ENCODE measurements around the gene ABR. TPM values are rescaled to one million over a fixed set of nuclear protein-coding genes. Genes with fewer than 3 reads are reported as not detected.

Gene ABR
- polyA plus RNA-seq, 3 donors = 19.8 to 160 (median 26.0) TPM

DNA sequence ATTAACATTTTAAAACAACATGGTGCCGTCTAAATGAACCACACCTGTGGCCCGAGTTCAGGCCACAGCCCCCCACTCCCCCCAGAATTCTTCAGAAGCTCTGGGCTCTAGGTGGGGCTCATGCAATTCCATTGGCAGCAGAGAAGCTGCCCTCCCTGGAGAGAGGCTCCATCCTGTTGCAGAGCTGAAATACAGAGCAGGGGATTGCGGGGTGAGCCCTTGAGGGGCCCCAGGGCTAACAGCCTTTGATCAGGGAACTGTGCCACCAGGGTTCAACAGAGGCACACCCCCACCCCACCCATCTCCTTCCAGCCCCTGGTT, 69.3 kb downstream of the ABR start:
- H3K36me3 ChIP-seq (replicated peaks in 1 of 2; ENCODE audit: control insufficient read depth in 1 of 2, insufficient read depth in 2 of 2, low read length in 2 of 2) = peaks cover 4 to 5% of the 10 kb centered on the region in 2 donors
- DNase-seq = no peak
- H3K36me3 Mint-ChIP-seq = peaks cover 17 to 21% of the 10 kb centered on the region in 2 donors
- TF ChIP-seq, protein P1, sequence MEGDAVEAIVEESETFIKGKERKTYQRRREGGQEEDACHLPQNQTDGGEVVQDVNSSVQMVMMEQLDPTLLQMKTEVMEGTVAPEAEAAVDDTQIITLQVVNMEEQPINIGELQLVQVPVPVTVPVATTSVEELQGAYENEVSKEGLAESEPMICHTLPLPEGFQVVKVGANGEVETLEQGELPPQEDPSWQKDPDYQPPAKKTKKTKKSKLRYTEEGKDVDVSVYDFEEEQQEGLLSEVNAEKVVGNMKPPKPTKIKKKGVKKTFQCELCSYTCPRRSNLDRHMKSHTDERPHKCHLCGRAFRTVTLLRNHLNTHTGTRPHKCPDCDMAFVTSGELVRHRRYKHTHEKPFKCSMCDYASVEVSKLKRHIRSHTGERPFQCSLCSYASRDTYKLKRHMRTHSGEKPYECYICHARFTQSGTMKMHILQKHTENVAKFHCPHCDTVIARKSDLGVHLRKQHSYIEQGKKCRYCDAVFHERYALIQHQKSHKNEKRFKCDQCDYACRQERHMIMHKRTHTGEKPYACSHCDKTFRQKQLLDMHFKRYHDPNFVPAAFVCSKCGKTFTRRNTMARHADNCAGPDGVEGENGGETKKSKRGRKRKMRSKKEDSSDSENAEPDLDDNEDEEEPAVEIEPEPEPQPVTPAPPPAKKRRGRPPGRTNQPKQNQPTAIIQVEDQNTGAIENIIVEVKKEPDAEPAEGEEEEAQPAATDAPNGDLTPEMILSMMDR (IDR thresholded peaks at IDR 0.05) = no peak
- H3K9ac ChIP-seq (ENCODE audit: insufficient read depth, low read length, poor library complexity, severe bottlenecking) = peak overlapping the region; percentile 82
- peak overlapping the region in 1 of 3 experiments; percentile 89 for H3K4me3 ChIP-seq (replicated peaks in 1 of 3; ENCODE audit: low read depth in 2 of 3, low read length in 3 of 3)
- peak overlapping the region; percentile 95 to 99 (median 98) for H3K27ac Mint-ChIP-seq
- no peaks in the 10 kb centered on the region for H3K27me3 ChIP-seq (ENCODE audit: control insufficient read depth in 2 of 2, insufficient read depth in 2 of 2, low read length in 2 of 2)
- H3K27me3 Mint-ChIP-seq (ENCODE audit: low read depth in 3 of 3) = peaks cover 0 to 7% (median 0%) of the 10 kb centered on the region in 3 donors
- 93% methylated on average over 2 of the region's 3 CpGs for WGBS (ENCODE audit: insufficient coverage)
- H2AFZ ChIP-seq (ENCODE audit: insufficient read depth, low read depth, low read length, poor library complexity, severe bottlenecking) = no peak overlapping the region
- peaks cover 73 to 89% of the 10 kb centered on the region in 2 donors for H3K4me1 ChIP-seq (ENCODE audit: control insufficient read depth in 1 of 2, insufficient read depth in 2 of 2, low read length in 2 of 2)
- H3K4me3 Mint-ChIP-seq = peak overlapping the region; percentile 67 to 85
- H4K20me1 ChIP-seq (ENCODE audit: insufficient read depth, low read length) = peaks cover 28% of the 10 kb centered on the region
- H3K4me2 ChIP-seq (replicated peaks; ENCODE audit: extremely low read depth, low read length, poor library complexity, severe bottlenecking) = peak overlapping the region; percentile 80
- intact Hi-C loops (cut with micrococcal nuclease) = loop anchor here in 1 of 2 donors (1.0 kb wide), 1 partner anchor 15 kb away; no protein-coding TSS in a partner anchor
- peaks cover 89% of the 10 kb centered on the region for H3K79me2 ChIP-seq (ENCODE audit: insufficient read depth, low read length)
- no peaks in the 10 kb centered on the region for H3K9me3 ChIP-seq (replicated peaks in 1 of 2; ENCODE audit: control insufficient read depth in 1 of 2, insufficient read depth in 1 of 2, low read length in 2 of 2)
- peak overlapping the region; percentile 93 to 98 for H3K27ac ChIP-seq (ENCODE audit: low read depth in 1 of 2, low read length in 2 of 2)
- no peaks in the 10 kb centered on the region for H3K9me3 Mint-ChIP-seq
- H3K4me1 Mint-ChIP-seq = peaks cover 83% of the 10 kb centered on the region

DNA sequence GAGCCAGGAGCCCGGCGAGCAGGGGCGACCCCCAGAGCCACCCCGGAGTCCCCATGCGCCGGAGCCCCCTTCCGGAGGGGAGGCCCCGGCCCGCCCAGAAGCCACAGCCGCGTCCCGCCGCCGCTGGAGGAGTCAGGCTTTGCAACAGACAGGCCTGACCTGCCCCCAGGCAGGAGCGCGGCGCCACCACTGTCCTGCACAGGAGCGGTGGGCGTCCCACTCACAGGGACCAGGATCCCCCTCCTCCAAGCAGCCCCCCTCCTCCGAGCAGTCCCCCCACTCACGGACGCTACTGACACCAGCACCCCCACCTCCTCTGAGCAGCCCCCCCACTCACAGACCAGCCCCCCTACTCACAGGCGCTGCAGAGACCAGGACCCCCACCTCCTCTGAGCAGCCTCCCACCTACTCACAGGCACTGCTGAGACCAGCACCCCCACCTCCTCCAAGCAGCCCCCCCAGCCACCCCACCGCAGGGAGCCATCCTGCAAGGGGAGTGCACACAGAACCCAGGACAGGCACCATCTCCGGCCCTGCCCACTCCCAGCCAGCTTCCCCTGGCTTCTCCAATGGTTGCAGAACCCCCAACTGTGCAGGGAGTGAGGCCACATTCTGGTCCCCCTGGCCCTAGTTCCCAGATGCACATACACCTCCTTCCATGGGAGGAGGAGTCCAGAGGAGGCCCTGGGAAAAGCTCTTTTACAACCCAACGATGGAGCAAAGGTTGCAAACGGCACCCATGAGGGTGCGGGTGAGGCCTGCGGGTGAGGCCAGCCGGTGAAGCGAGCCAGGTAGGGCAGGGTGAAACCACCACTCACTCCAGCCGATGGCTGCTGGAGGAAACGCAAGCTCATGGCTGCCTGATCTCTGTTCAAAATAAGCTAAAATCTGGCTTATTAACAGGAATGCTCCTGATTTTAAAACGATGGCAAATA, 69.9 kb downstream of the ABR start:
- Histone ChIP-seq H3K27ac (ENCODE audit: low read depth in 1 of 2, low read length in 2 of 2) (peak overlapping the region; percentile 93 to 98), H3K27me3 (ENCODE audit: control insufficient read depth in 2 of 2, insufficient read depth in 2 of 2, low read length in 2 of 2) (no peaks in the 10 kb centered on the region), H3K9ac (ENCODE audit: insufficient read depth, low read length, poor library complexity, severe bottlenecking) (peak overlapping the region; percentile 82), H4K20me1 (ENCODE audit: insufficient read depth, low read length) (peaks cover 32% of the 10 kb centered on the region), H3K36me3 (replicated peaks in 1 of 2; ENCODE audit: control insufficient read depth in 1 of 2, insufficient read depth in 2 of 2, low read length in 2 of 2) (peaks cover 4 to 6% of the 10 kb centered on the region in 2 donors), H3K4me3 (replicated peaks in 1 of 3; ENCODE audit: low read depth in 2 of 3, low read length in 3 of 3) (peak overlapping the region; percentile 46 to 89 (median 76)), H3K9me3 (replicated peaks in 1 of 2; ENCODE audit: control insufficient read depth in 1 of 2, insufficient read depth in 1 of 2, low read length in 2 of 2) (no peaks in the 10 kb centered on the region), H2AFZ (ENCODE audit: insufficient read depth, low read depth, low read length, poor library complexity, severe bottlenecking) (peak overlapping the region; percentile 13), H3K79me2 (ENCODE audit: insufficient read depth, low read length) (peaks cover 95% of the 10 kb centered on the region), H3K4me1 (ENCODE audit: control insufficient read depth in 1 of 2, insufficient read depth in 2 of 2, low read length in 2 of 2) (peaks cover 66 to 83% of the 10 kb centered on the region in 2 donors), H3K4me2 (replicated peaks; ENCODE audit: extremely low read depth, low read length, poor library complexity, severe bottlenecking) (peak overlapping the region; percentile 80)
- TF ChIP-seq, protein P1 (IDR thresholded peaks at IDR 0.05) = no peak
- intact Hi-C loops (cut with micrococcal nuclease) = loop anchor here in 1 of 2 donors (1.0 kb wide), 1 partner anchor 15 kb away; no protein-coding TSS in a partner anchor
- Mint-ChIP-seq H3K36me3 (peaks cover 17 to 23% of the 10 kb centered on the region in 2 donors), H3K4me3 (peak overlapping the region; percentile 67 to 85), H3K4me1 (peaks cover 78% of the 10 kb centered on the region), H3K27ac (peak overlapping the region; percentile 95 to 99 (median 98)), H3K27me3 (ENCODE audit: low read depth in 3 of 3) (peaks cover 0 to 7% (median 0%) of the 10 kb centered on the region in 3 donors), H3K9me3 (no peaks in the 10 kb centered on the region)
- DNase-seq = peak in 1 of 3 donors; percentile 34
- 27% methylated on average over 23 of the region's 34 CpGs for WGBS (ENCODE audit: insufficient coverage)
